MCF 10A (cell line): ENCODE measurements around the gene PYGL. TPM values are rescaled to one million over a fixed set of nuclear protein-coding genes. Genes with fewer than 3 reads are reported as not detected.

Experiments used
- BruUV-seq: library from RNA; stranded (reverse); fragments of 400-500 nt; replicated peaks from 2 replicates; lab custom pipeline; 2021; lab: Mats Ljungman, UMichigan
- CTCF ChIA-PET: fragments of 300-600 bp; sonication (Branson Sonifier 250); formaldehyde crosslinking; extraction: SDS; loops from one replicate; lab custom pipeline; 2021; ENCODE audit warnings: antibody characterized with exemption, inconsistent platforms; lab: Yijun Ruan, JAX
- POLR2A ChIA-PET: fragments of 300-600, 350-650 bp; sonication (Branson Sonifier 250); formaldehyde crosslinking; extraction: SDS; loops from one replicate; lab custom pipeline; 2020; ENCODE audit warnings: antibody characterized with exemption, inconsistent platforms; lab: Yijun Ruan, JAX
- DNase-seq: peaks from one replicate; pipeline ENCODE4 v3.0.0-alpha.2; 2018; ENCODE audit not compliant: unreplicated experiment
- H3K27ac Mint-ChIP-seq: one replicate; pipeline ENCODE4 v1.8.0; 2022; ENCODE audit warnings: mild to moderate bottlenecking, low read depth, mixed read lengths; ENCODE audit not compliant: unreplicated experiment
- H3K27me3 Mint-ChIP-seq: one replicate; pipeline ENCODE4 v1.8.0; 2022; ENCODE audit warnings: mixed read lengths; ENCODE audit not compliant: insufficient read depth, unreplicated experiment
- H3K36me3 Mint-ChIP-seq: one replicate; pipeline ENCODE4 v1.8.0; 2022; ENCODE audit warnings: mild to moderate bottlenecking, moderate library complexity, mixed read lengths; ENCODE audit not compliant: insufficient read depth, unreplicated experiment
- H3K4me1 Mint-ChIP-seq: one replicate; pipeline ENCODE4 v1.8.0; 2022; ENCODE audit warnings: mixed read lengths; ENCODE audit not compliant: insufficient read depth, unreplicated experiment
- H3K4me3 Mint-ChIP-seq: one replicate; pipeline ENCODE4 v1.8.0; 2022; ENCODE audit warnings: mild to moderate bottlenecking, moderate library complexity, mixed read lengths; ENCODE audit not compliant: unreplicated experiment
- H3K9me3 Mint-ChIP-seq: one replicate; pipeline ENCODE4 v1.8.0; 2022; ENCODE audit warnings: mixed read lengths; ENCODE audit not compliant: unreplicated experiment
- CTCF ChIP-seq: fragments of 200-600 bp; IDR thresholded peaks from one replicate; pipeline ENCODE4 v1.8.0; 2022; ENCODE audit warnings: antibody characterized with exemption, mild to moderate bottlenecking; ENCODE audit not compliant: unreplicated experiment
- intact Hi-C: fragments of 100-400 bp; cut with micrococcal nuclease; formaldehyde crosslinking; loops from 2 replicates; pipeline ENCODE4 v1.14.1; 2022
- total RNA-seq: library from RNA; stranded (reverse); gene quantifications from 2 replicates; pipeline ENCODE4 v1.2.3, GENCODE V29; 2022

The PYGL gene
- total RNA-seq, 1 experiment from 2014 or later = 87.3 TPM

- H3K27ac Mint-ChIP-seq = no peak overlapping the region
- no peaks in the 10 kb centered on the region for H3K27me3 Mint-ChIP-seq
- intact Hi-C loops = no loop called here
- BruUV-seq = no TSS peak
- ChIA-PET CTCF (interaction anchor here (1.3 kb wide), 1 partner anchor 21 kb away, joined by 3 read pairs; no protein-coding TSS in a partner anchor), POLR2A (interaction anchor here (1.1 kb wide), 1 partner anchor 8 kb away, joined by 3 read pairs; no protein-coding TSS in a partner anchor)
- H3K9me3 Mint-ChIP-seq = no peaks in the 10 kb centered on the region
- H3K36me3 Mint-ChIP-seq = no peaks in the 10 kb centered on the region
- H3K4me3 Mint-ChIP-seq = no peak overlapping the region
- no peaks in the 10 kb centered on the region for H3K4me1 Mint-ChIP-seq
- no peak for DNase-seq
- no peak for TF ChIP-seq CTCF
Observed at GRCh38 chr14:50984036-50984710, 39.9 kb upstream of the PYGL start.

GRCh38 chr14:50979941-50980850, 35.9 kb upstream of the PYGL start:
- TF ChIP-seq CTCF = no peak
- H3K4me3 Mint-ChIP-seq = no peak overlapping the region
- H3K4me1 Mint-ChIP-seq = no peaks in the 10 kb centered on the region
- ChIA-PET CTCF (interaction anchor here (0.6 kb wide), 1 partner anchor 152 kb away, joined by 3 read pairs; no protein-coding TSS in a partner anchor), POLR2A (no interaction called here)
- no peaks in the 10 kb centered on the region for H3K36me3 Mint-ChIP-seq
- no peak overlapping the region for H3K27ac Mint-ChIP-seq
- no peaks in the 10 kb centered on the region for H3K27me3 Mint-ChIP-seq
- no peak for DNase-seq
- BruUV-seq = no TSS peak
- no peaks in the 10 kb centered on the region for H3K9me3 Mint-ChIP-seq
- intact Hi-C loops = no loop called here

GRCh38 chr14:50978888-50979287, 34.6 kb upstream of the PYGL start:
- DNase-seq = no peak
- Mint-ChIP-seq H3K36me3 (no peaks in the 10 kb centered on the region), H3K27me3 (no peaks in the 10 kb centered on the region), H3K9me3 (no peaks in the 10 kb centered on the region), H3K27ac (no peak overlapping the region), H3K4me3 (no peak overlapping the region), H3K4me1 (no peaks in the 10 kb centered on the region)
- BruUV-seq = no TSS peak
- ChIA-PET POLR2A (no interaction called here), CTCF (no interaction called here)
- no peak for TF ChIP-seq CTCF
- intact Hi-C loops = no loop called here

- Mint-ChIP-seq H3K4me3 (no peak overlapping the region), H3K27ac (no peak overlapping the region), H3K4me1 (no peaks in the 10 kb centered on the region), H3K9me3 (no peaks in the 10 kb centered on the region), H3K36me3 (no peaks in the 10 kb centered on the region), H3K27me3 (no peaks in the 10 kb centered on the region)
- ChIA-PET CTCF (no interaction called here), POLR2A (interaction anchor here (0.6 kb wide), 1 partner anchor 1508 kb away, joined by 3 read pairs; no protein-coding TSS in a partner anchor)
- BruUV-seq = no TSS peak
- DNase-seq = no peak
- TF ChIP-seq CTCF = no peak
- intact Hi-C loops = no loop called here
Observed at GRCh38 chr14:50978529-50978871, 34.2 kb upstream of the PYGL start.
